GM18868 (cell line): Measurements from ENCODE around the gene HDDC2.
"Not testable (repeated sequence)": the region's sequence is repeated elsewhere in the genome, so short reads cannot be mapped to it uniquely, and the experiment has no call there.

Experiments
- ATAC-seq: cut with Tn5 transposase; IDR thresholded peaks from one replicate; pipeline ENCODE4 v1.9.1; 2021; ENCODE audit warnings: mild to moderate bottlenecking, moderate library complexity; ENCODE audit not compliant: unreplicated experiment

The HDDC2 gene

GRCh38 chr6:125307150-125307838 lies 5.5 kb upstream of the HDDC2 start:
- ATAC-seq, result no peak

- no peak for ATAC-seq
Measured at GRCh38 chr6:125306756-125307149, 5.0 kb upstream of the HDDC2 start.

GRCh38 chr6:125304970-125305660 lies 3.3 kb upstream of the HDDC2 start:
- ATAC-seq, result no peak

GRCh38 chr6:125303512-125303854 lies 1.7 kb upstream of the HDDC2 start:
- ATAC-seq, result no peak

- no peak for ATAC-seq
Measured at GRCh38 chr6:125302840-125303511, 1.2 kb upstream of the HDDC2 start.

GRCh38 chr6:125300992-125301434 lies 754 bp downstream of the HDDC2 start:
- no peak for ATAC-seq

GRCh38 chr6:125299257-125299656 lies 2.5 kb downstream of the HDDC2 start:
- ATAC-seq, result no peak

GRCh38 chr6:125296471-125296870 lies 5.3 kb downstream of the HDDC2 start:
- ATAC-seq, result no peak

GRCh38 chr6:125294925-125295324 lies 6.8 kb downstream of the HDDC2 start:
- no peak for ATAC-seq

- ATAC-seq, result no peak
Measured at GRCh38 chr6:125294036-125294435, 7.7 kb downstream of the HDDC2 start.

GRCh38 chr6:125293587-125293986 lies 8.2 kb downstream of the HDDC2 start:
- no peak for ATAC-seq

GRCh38 chr6:125287718-125288117 lies 14.0 kb downstream of the HDDC2 start:
- no peak for ATAC-seq

- ATAC-seq, result no peak
Measured at GRCh38 chr6:125285936-125286335, 15.8 kb downstream of the HDDC2 start.

- no peak for ATAC-seq
Measured at GRCh38 chr6:125285353-125285752, 16.4 kb downstream of the HDDC2 start.

GRCh38 chr6:125282470-125282869 lies 19.3 kb downstream of the HDDC2 start:
- not testable (repeated sequence) for ATAC-seq

- ATAC-seq, result not testable (repeated sequence)
Measured at GRCh38 chr6:125280370-125281035, 21.3 kb downstream of the HDDC2 start.

- peak; percentile 45 for ATAC-seq
Measured at GRCh38 chr6:125279961-125280360, 21.8 kb downstream of the HDDC2 start.

- ATAC-seq, result no peak
Measured at GRCh38 chr6:125277838-125278237, 23.9 kb downstream of the HDDC2 start.

- ATAC-seq, result no peak
Measured at GRCh38 chr6:125275779-125276178, 26.0 kb downstream of the HDDC2 start.

- ATAC-seq, result no peak
Measured at GRCh38 chr6:125274935-125275334, 26.8 kb downstream of the HDDC2 start.

- ATAC-seq, result no peak
Measured at GRCh38 chr6:125273965-125274364, 27.8 kb downstream of the HDDC2 start.
